CD4-positive, alpha-beta T cell (primary cell): ENCODE results near the gene SAE1. TPM values are rescaled to one million over a fixed set of nuclear protein-coding genes. Genes with fewer than 3 reads are reported as not detected.

Source experiments
- ATAC-seq: fragments of 200-7000 bp; cut with Tn5 transposase; one replicate; pipeline ENCODE4 v1.10.0; 2022; ENCODE audit warnings: mild to moderate bottlenecking; ENCODE audit not compliant: poor library complexity
- CTCF ChIA-PET: fragments of 350-600 bp; sonication (Branson Sonifier 250); formaldehyde crosslinking; loops from one replicate; lab custom pipeline; 2021; ENCODE audit warnings: antibody characterized with exemption, inconsistent platforms; lab: Charles Lee
- POLR2A ChIA-PET: fragments of 350-600 bp; sonication (Branson Sonifier 250); formaldehyde crosslinking; loops from one replicate; lab custom pipeline; 2021; ENCODE audit warnings: antibody characterized with exemption, inconsistent platforms; lab: Charles Lee
- DNase-seq, 14 experiments: peaks; one replicate each; pipeline ENCODE4 v3.0.0-alpha.2; 2013 to 2020; ENCODE audit warnings: mixed read lengths in 2 of 14
- H3K27ac ChIP-seq, 2 donors: one replicate each; pipeline versions ENCODE4 v1.5.1 to v1.7.0; 2013; ENCODE audit warnings: low read length in 2 of 2, low read depth in 1 of 2, mild to moderate bottlenecking in 1 of 2
- H3K27me3 ChIP-seq, 2 experiments: 1 replicate in 1 of 2; 2 replicates in 1 of 2; pipeline versions ENCODE4 v1.6.1 to v1.7.0; 2013; ENCODE audit warnings: low read length in 2 of 2, control low read depth in 1 of 2, mild to moderate bottlenecking in 1 of 2, moderate library complexity in 1 of 2; ENCODE audit not compliant: insufficient read depth in 2 of 2, control insufficient read depth in 1 of 2
- H3K36me3 ChIP-seq: one replicate; pipeline ENCODE4 v1.6.1; 2013; ENCODE audit warnings: low read length, control low read depth; ENCODE audit not compliant: insufficient read depth
- H3K4me1 ChIP-seq: one replicate; pipeline ENCODE4 v1.6.1; 2013; ENCODE audit warnings: low read length, control low read depth; ENCODE audit not compliant: insufficient read depth
- H3K4me3 ChIP-seq: one replicate; pipeline ENCODE4 v1.5.1; 2013; ENCODE audit warnings: mild to moderate bottlenecking, low read length, moderate library complexity
- H3K9me3 ChIP-seq, 2 experiments: 1 replicate in 1 of 2; 2 replicates in 1 of 2; pipeline versions ENCODE4 v1.6.1 to v1.7.0; 2013; ENCODE audit warnings: low read length in 2 of 2, mild to moderate bottlenecking in 2 of 2, control low read depth in 1 of 2, moderate library complexity in 1 of 2; ENCODE audit not compliant: control insufficient read depth in 1 of 2, insufficient read depth in 1 of 2
- H3K27ac Mint-ChIP-seq: one replicate; pipeline ENCODE4 v1.8.0; 2020; ENCODE audit warnings: mixed read lengths
- H3K27me3 Mint-ChIP-seq: one replicate; pipeline ENCODE4 v1.8.0; 2021; ENCODE audit warnings: mixed read lengths
- H3K36me3 Mint-ChIP-seq: one replicate; pipeline ENCODE4 v1.8.0; 2021; ENCODE audit warnings: low read depth, mixed read lengths
- H3K4me1 Mint-ChIP-seq: one replicate; pipeline ENCODE4 v1.8.0; 2021; ENCODE audit warnings: low read depth, mixed read lengths
- H3K4me3 Mint-ChIP-seq: one replicate; pipeline ENCODE4 v1.8.0; 2020; ENCODE audit warnings: mild to moderate bottlenecking, mixed read lengths
- H3K9me3 Mint-ChIP-seq: one replicate; pipeline ENCODE4 v1.8.0; 2020; ENCODE audit warnings: mixed read lengths
- intact Hi-C, 2 experiments: fragments of 100-400 bp; cut with DNase I in 1 of 2; cut with micrococcal nuclease in 1 of 2; formaldehyde crosslinking; loops; one replicate each; pipeline versions ENCODE4 v1.15.1 to v1.9.0; 2023 to 2025; cut with DNase I, micrococcal nuclease
- total RNA-seq, 174 experiments: library from RNA in 2 of 174; stranded (reverse) in 2 of 174; gene quantifications; one replicate each; pipeline ENCODE4 v1.2.3 and lab custom pipeline; 2021 to 2026
- TF ChIP-seq, protein P1 (sequence below): fragments of 200-600 bp; IDR thresholded peaks from one replicate; pipeline ENCODE4 v1.8.0; 2022; ENCODE audit warnings: antibody characterized with exemption, mild to moderate bottlenecking

SAE1 gene
- total RNA-seq, 2 experiments from 2014 or later = 29.6 to 30.9 TPM

DNA sequence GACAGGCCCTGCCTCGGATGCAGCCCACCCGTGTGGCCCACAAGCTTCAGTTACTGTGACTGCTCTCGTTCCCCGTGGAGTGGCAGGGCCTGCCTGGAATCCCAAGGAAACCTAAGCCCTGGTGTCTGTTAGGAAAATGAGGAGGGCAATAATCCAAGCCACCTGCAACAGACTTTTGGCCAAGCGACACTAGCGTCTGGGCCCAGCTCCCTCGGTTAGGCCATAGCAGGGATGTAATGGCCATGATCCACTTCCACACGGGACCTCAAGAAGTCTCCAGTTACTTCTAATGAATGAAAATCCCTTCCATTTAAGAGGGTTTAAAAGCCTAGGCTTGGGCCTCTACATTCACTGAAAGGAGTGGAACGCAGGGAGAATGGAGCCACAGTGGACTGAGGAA is 26.0 kb upstream of the SAE1 start:
- DNase-seq = no peak
- no peak for ATAC-seq
- TF ChIP-seq, protein P1, sequence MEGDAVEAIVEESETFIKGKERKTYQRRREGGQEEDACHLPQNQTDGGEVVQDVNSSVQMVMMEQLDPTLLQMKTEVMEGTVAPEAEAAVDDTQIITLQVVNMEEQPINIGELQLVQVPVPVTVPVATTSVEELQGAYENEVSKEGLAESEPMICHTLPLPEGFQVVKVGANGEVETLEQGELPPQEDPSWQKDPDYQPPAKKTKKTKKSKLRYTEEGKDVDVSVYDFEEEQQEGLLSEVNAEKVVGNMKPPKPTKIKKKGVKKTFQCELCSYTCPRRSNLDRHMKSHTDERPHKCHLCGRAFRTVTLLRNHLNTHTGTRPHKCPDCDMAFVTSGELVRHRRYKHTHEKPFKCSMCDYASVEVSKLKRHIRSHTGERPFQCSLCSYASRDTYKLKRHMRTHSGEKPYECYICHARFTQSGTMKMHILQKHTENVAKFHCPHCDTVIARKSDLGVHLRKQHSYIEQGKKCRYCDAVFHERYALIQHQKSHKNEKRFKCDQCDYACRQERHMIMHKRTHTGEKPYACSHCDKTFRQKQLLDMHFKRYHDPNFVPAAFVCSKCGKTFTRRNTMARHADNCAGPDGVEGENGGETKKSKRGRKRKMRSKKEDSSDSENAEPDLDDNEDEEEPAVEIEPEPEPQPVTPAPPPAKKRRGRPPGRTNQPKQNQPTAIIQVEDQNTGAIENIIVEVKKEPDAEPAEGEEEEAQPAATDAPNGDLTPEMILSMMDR = no peak
- Histone ChIP-seq H3K4me1 (peaks cover 50% of the 10 kb centered on the region), H3K36me3 (peaks cover 17% of the 10 kb centered on the region), H3K27me3 (no peaks in the 10 kb centered on the region), H3K27ac (no peak overlapping the region), H3K4me3 (no peak overlapping the region), H3K9me3 (no peaks in the 10 kb centered on the region)
- POLR2A ChIA-PET = interaction anchor here (0.6 to 4.2 kb wide), 2 partner anchors 8 to 41 kb away, joined by 3 to 36 read pairs; partner anchors contain the start of gene ZC3H4
- peaks cover 75% of the 10 kb centered on the region for H3K4me1 Mint-ChIP-seq
- H3K4me3 Mint-ChIP-seq = no peak overlapping the region
- CTCF ChIA-PET = interaction anchor here (1.4 kb wide), 1 partner anchor 21 kb away, joined by 3 read pairs; no protein-coding TSS in a partner anchor
- H3K36me3 Mint-ChIP-seq = peaks cover 17% of the 10 kb centered on the region
- no peaks in the 10 kb centered on the region for H3K9me3 Mint-ChIP-seq
- intact Hi-C loops = loop anchor here in 1 of 2 experiments (10.0 kb wide), 1 partner anchor 90 kb away; the partner anchor contains the start of gene NPAS1
- no peaks in the 10 kb centered on the region for H3K27me3 Mint-ChIP-seq
- no peak overlapping the region for H3K27ac Mint-ChIP-seq

DNA sequence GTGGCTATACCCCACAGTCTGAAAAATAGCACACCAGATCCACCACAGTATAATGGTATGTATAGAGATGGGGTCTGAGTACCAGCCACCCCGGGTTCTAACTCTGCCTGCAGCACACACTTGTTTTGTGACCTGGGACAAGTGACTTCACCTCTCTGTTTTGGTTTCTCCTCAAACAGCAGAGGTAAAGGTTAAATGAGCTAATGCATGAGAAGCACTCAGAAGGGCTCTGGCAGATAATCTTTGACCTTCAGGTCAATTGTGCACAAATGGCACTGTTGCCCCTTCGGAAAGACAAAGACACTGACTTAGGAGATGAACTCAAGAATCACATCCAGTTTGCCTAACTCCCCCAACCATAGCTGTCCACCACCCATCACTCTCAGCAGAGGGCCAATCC is 24.8 kb upstream of the SAE1 start:
- peak overlapping the region in 1 of 2 donors; percentile 100 for H3K27ac ChIP-seq
- CTCF ChIA-PET = interaction anchor here (1.0 to 1.2 kb wide), 4 partner anchors 25 to 138 kb away, joined by 3 to 4 read pairs (median 4); partner anchors contain the start of gene SAE1
- Mint-ChIP-seq H3K4me1 (peaks cover 78% of the 10 kb centered on the region), H3K27ac (peak overlapping the region; percentile 98), H3K9me3 (no peaks in the 10 kb centered on the region), H3K27me3 (no peaks in the 10 kb centered on the region), H3K36me3 (peaks cover 24% of the 10 kb centered on the region), H3K4me3 (peak overlapping the region; percentile 20)
- H3K27me3 ChIP-seq = no peaks in the 10 kb centered on the region
- peaks cover 10% of the 10 kb centered on the region for H3K36me3 ChIP-seq
- POLR2A ChIA-PET = interaction anchor here (10.4 kb wide), 1 partner anchor 12 kb away, joined by 124 read pairs; no protein-coding TSS in a partner anchor
- ATAC-seq = no peak
- DNase-seq = no peak
- no peak overlapping the region for H3K4me3 ChIP-seq
- intact Hi-C loops = loop anchor here in 1 of 2 experiments (10.0 kb wide), 1 partner anchor 91 kb away; the partner anchor contains the start of gene NPAS1
- TF ChIP-seq, protein P1 = no peak
- H3K4me1 ChIP-seq = peaks cover 49% of the 10 kb centered on the region
- H3K9me3 ChIP-seq = no peaks in the 10 kb centered on the region

DNA sequence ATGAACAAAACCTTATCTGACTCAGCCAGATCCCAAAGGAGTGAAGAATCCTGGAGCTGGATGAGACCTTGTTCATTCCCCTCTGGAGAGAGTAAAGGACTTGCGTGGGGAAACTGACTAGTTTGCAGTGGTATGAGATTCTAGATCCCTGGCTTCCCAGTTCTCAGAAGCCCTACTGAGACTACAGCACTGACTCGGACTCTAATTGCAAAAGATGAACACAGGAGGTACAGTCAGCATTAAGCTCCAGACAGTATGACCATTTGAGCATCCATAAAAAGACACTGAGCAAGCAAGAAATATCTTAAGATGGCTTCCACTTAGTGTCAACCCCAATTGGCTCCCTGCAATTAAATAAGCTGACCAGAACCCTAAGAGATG is 23.8 kb upstream of the SAE1 start:
- peaks cover 32% of the 10 kb centered on the region for H3K36me3 Mint-ChIP-seq
- CTCF ChIA-PET = interaction anchor here (0.6 to 1.2 kb wide), 4 partner anchors 24 to 137 kb away, joined by 3 to 4 read pairs (median 4); partner anchors contain the start of gene SAE1
- ATAC-seq (no peak), DNase-seq (no peak)
- no peaks in the 10 kb centered on the region for H3K27me3 ChIP-seq
- TF ChIP-seq, protein P1 = no peak
- H3K27ac Mint-ChIP-seq = peak overlapping the region; percentile 98
- H3K9me3 Mint-ChIP-seq = no peaks in the 10 kb centered on the region
- peaks cover 10% of the 10 kb centered on the region for H3K36me3 ChIP-seq
- intact Hi-C loops = loop anchor here in 1 of 2 experiments (10.0 kb wide), 1 partner anchor 92 kb away; the partner anchor contains the start of gene NPAS1
- H3K4me3 ChIP-seq = peak overlapping the region; percentile 11
- H3K9me3 ChIP-seq = no peaks in the 10 kb centered on the region
- peak overlapping the region; percentile 66 to 100 for H3K27ac ChIP-seq
- POLR2A ChIA-PET = interaction anchor here (10.4 kb wide), 1 partner anchor 13 kb away, joined by 124 read pairs; no protein-coding TSS in a partner anchor
- H3K4me1 Mint-ChIP-seq = peaks cover 78% of the 10 kb centered on the region
- H3K4me1 ChIP-seq = peaks cover 49% of the 10 kb centered on the region
- no peaks in the 10 kb centered on the region for H3K27me3 Mint-ChIP-seq
- H3K4me3 Mint-ChIP-seq = peak overlapping the region; percentile 42
